ENCODE results near the gene C2CD2. TPM values are rescaled to one million over a fixed set of nuclear protein-coding genes. Genes with fewer than 3 reads are reported as not detected.

C2CD2 gene
- total RNA-seq, 4 donors from 2014 or later: 39.4 to 79.5 (median 49.4) TPM

DNA sequence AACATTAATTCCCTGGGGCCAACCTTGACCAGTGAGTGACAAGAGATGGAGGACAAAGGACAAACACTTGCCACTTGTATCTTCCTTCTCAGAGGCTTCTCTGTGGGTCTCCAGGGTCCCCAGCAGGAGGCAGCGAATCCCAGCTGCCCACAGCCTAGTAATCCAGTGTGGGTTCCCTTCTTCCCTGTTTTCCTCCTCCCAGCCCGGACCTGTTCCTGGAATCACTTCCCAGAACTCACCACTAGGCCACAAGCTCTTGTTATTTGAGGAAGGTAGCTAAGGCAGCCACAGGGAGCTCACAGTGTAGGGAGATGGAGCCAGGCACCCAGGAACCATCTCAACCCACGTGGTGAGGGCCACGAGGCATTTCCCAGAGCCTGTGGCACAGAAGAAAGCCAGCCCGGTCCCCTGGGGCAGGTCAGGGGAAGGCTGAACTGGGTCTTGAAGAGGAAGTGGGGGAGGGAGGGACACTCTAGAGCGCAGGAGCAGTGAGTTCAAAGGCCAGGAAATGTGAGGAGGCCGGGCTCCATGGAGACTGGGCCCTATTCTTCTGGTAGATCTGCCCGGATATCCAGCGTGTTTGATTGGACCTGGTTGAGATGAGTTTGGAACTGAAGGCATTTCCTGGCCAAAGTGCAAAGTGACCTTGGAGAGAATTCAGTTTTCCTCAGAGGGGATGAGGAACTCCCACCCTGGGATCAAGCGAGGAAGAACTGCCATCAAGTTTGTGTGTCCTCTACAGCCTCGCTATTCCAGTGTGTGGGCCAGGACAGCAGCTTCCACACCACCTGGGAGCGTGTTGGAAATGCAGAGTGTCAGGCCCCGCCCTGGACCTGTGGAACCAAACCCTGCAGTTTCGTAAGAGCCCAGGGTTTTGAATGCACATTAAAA, 20.3 kb upstream of the C2CD2 start:
- DNase-seq (ENCODE audit: low spot score in 2 of 2): peak in 1 of 2 donors; percentile 14
- no peak overlapping the region for H3K4me3 ChIP-seq (ENCODE audit: low read depth, poor library complexity, severe bottlenecking)
- intact Hi-C loops (cut with DNase I; ENCODE audit: low total_unique reads): no loop called here
- TF ChIP-seq, protein P1, sequence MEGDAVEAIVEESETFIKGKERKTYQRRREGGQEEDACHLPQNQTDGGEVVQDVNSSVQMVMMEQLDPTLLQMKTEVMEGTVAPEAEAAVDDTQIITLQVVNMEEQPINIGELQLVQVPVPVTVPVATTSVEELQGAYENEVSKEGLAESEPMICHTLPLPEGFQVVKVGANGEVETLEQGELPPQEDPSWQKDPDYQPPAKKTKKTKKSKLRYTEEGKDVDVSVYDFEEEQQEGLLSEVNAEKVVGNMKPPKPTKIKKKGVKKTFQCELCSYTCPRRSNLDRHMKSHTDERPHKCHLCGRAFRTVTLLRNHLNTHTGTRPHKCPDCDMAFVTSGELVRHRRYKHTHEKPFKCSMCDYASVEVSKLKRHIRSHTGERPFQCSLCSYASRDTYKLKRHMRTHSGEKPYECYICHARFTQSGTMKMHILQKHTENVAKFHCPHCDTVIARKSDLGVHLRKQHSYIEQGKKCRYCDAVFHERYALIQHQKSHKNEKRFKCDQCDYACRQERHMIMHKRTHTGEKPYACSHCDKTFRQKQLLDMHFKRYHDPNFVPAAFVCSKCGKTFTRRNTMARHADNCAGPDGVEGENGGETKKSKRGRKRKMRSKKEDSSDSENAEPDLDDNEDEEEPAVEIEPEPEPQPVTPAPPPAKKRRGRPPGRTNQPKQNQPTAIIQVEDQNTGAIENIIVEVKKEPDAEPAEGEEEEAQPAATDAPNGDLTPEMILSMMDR (IDR thresholded peaks at IDR 0.05): no peak
- TF ChIP-seq POLR2A (IDR thresholded peaks at IDR 0.05): no peak
- 64 to 77% methylated on average over 14 of the region's 14 CpGs for WGBS, 2 donors

DNA sequence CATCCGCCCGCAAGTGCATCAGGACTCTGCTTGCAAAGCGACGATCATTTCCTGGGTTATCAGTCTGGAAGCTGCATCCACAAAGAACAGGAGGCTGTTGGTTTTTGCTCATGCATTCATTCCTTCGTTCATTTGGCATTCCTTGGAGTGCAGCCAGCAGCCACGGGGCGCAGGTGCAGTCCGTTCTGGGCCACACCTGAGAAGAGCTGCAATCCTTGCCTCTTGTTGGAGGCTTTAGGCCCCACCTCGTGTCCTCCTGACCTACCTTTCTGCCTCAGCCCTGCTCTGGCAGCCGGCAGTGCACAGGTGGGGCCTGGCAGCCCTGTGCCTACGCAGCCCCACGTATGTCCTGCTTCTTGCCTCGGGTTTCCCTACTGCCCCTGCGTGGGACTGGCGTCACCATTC, 19.6 kb upstream of the C2CD2 start:
- no peak overlapping the region for H3K4me3 ChIP-seq (ENCODE audit: low read depth, poor library complexity, severe bottlenecking)
- intact Hi-C loops (cut with DNase I; ENCODE audit: low total_unique reads): no loop called here
- WGBS, 2 donors: 62 to 70% methylated on average over 15 of the region's 15 CpGs
- DNase-seq (ENCODE audit: low spot score in 2 of 2): peak; percentile 15 to 79
- no peak for TF ChIP-seq POLR2A (IDR thresholded peaks at IDR 0.05)
- TF ChIP-seq, protein P1 (IDR thresholded peaks at IDR 0.05): no peak

DNA sequence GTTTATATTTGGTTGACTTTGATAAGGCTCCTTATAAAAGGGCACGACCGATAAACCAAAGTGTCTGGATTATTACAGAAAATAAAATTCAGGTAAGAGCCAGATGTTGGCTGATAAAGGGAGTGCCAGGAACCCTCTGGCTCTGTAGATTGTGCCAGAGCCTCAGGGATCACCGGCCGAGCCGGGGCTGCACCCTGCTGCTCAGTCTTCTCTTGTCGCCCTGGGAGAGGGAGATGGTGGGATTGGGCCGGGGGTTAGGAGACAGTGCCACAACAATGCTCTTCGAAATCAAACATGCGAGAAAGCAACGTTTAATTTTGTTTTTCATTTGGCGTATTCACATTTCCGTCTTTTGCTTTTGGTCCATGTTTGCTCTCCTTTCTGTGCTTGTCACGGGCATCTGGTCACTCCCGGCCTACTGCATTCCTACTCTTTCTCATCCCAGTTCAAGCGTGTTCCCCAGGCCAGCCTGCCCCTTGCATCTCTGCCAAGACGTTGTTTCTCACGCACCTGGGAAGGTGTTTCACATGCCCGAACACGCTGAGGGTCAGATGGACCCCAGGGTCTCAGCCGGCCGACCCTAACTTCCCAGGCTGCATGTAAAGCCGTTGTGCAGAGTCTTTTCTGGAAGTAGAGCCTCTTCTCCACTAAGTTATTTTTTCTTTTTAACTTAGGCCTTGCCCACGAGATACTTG, 18.8 kb upstream of the C2CD2 start:
- WGBS, 2 donors: 82 to 84% methylated on average over 23 of the region's 23 CpGs
- H3K4me3 ChIP-seq (ENCODE audit: low read depth, poor library complexity, severe bottlenecking): no peak overlapping the region
- TF ChIP-seq, protein P1 (IDR thresholded peaks at IDR 0.05): no peak
- TF ChIP-seq POLR2A (IDR thresholded peaks at IDR 0.05): no peak
- DNase-seq (ENCODE audit: low spot score in 2 of 2): peak in 1 of 2 donors; percentile 11
- intact Hi-C loops (cut with DNase I; ENCODE audit: low total_unique reads): no loop called here

DNA sequence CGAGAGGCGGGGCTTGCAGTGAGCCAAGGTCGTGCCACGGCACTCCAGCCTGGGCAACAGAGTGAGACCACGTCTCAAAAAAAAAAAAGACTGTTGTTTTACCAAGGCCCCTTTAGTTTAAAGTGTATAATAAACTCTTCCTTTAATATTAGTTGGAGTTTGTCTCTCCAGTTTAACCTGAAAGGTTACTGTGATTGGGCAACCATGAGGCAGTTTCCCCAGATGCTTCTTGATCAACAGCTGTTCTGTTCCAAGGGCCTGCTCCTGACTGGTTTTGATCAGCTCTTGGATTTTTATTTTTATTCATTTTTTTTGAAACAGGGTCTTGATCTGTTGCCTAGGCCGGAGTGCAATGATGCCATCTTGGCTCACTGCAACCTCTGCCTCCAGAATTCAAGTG, 18.1 kb upstream of the C2CD2 start:
- no peak overlapping the region for H3K4me3 ChIP-seq (ENCODE audit: low read depth, poor library complexity, severe bottlenecking)
- peak in 1 of 2 donors; percentile 8 for DNase-seq (ENCODE audit: low spot score in 2 of 2)
- WGBS, 2 donors: 92 to 95% methylated on average over 6 of the region's 6 CpGs
- TF ChIP-seq, protein P1 (IDR thresholded peaks at IDR 0.05): no peak
- no peak for TF ChIP-seq POLR2A (IDR thresholded peaks at IDR 0.05)
- intact Hi-C loops (cut with DNase I; ENCODE audit: low total_unique reads): no loop called here

DNA sequence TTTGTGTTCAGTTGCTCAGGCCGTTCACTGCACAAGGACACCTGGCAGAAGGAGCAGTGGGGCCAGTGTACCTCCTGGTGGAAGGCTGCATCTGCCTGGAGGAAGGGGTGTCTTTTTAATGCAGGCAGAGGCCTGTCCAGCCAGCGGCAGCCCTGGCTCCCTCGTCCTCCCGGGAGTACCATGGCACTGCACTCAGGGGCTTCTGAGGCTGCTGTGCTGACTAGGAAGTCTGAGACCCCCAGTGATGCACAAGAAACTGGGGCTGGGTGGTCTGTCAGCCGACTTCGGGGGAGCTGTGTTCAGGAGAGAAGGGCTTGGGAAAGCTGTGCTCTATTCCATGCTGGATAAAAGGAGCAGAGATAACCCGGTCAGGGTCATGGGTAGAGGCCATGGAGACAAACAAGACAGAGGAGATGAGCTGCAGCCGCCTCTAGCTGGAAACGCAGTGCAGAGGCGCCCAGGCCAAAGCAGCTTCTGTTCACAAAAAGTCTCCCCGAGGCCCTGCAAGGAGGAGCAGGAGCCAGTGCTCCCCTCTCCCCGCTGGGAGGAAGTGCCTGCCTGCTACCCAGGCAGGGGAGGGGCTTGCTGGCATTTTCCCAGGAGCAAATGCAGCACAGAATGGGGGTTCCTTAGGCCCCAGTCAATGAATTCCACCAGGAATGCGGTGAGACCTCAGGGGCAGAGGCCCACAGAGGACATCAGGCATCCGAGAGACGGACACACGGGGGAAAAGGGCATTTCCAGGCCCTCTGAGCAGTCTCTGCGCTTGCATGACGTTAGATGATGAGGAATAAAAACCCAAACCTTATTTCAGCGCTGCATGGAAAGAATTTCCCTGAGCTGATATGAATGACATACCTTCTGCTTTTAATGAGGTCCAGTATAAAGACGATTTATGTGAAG, 17.2 kb upstream of the C2CD2 start:
- intact Hi-C loops (cut with DNase I; ENCODE audit: low total_unique reads): no loop called here
- H3K4me3 ChIP-seq (ENCODE audit: low read depth, poor library complexity, severe bottlenecking): no peak overlapping the region
- DNase-seq (ENCODE audit: low spot score in 2 of 2): peak; percentile 5 to 72
- WGBS, 2 donors: 84 to 86% methylated on average over 18 to 20 of the region's 20 CpGs
- TF ChIP-seq, protein P1 (IDR thresholded peaks at IDR 0.05): no peak
